A549 (cell line): Measurements from ENCODE around the gene HEBP1. TPM values are rescaled to one million over a fixed set of nuclear protein-coding genes. Genes with fewer than 3 reads are reported as not detected.

Experiments used
- ATAC-seq, 2 experiments: fragments of 200-7000 bp in 1 of 2; fragments of >200 bp in 1 of 2; cut with Nextera tagmentation in 1 of 2; cut with Tn5 transposase in 1 of 2; 3 replicates each; pipeline versions ENCODE4 v1.8.0 to v1.9.1; 2018 to 2020; ENCODE audit warnings: mild to moderate bottlenecking in 1 of 2, moderate library complexity in 1 of 2
- CTCF ChIA-PET: fragments of 300-600 bp; sonication (Branson Sonifier 250); formaldehyde crosslinking; extraction: SDS; loops from one replicate; lab custom pipeline; 2021; ENCODE audit warnings: antibody characterized with exemption, inconsistent platforms; lab: Yijun Ruan, JAX
- POLR2A ChIA-PET: fragments of 350-600 bp; formaldehyde crosslinking; extraction: SDS; loops from one replicate; lab custom pipeline; 2021; ENCODE audit warnings: antibody characterized with exemption, inconsistent platforms; lab: Yijun Ruan, JAX
- DNase-seq, 2 experiments: peaks; one replicate each; pipeline versions ENCODE4 v3.0.0 to v3.0.0-alpha.2; 2011 to 2016; ENCODE audit warnings: low read depth in 1 of 2, low spot score in 1 of 2
- FAIRE-seq: peaks from 2 replicates; lab custom pipeline; 2011; peaks lifted over from hg19 to GRCh38; lab: Jason Lieb, UNC
- H3K27ac ChIP-seq, 2 experiments: fragments of >200 bp; sonication (Bioruptor Twin); formaldehyde crosslinking; 3 replicates each; pipeline ENCODE4 v1.5.1; 2016 to 2017
- H3K4me1 ChIP-seq: fragments of >200 bp; sonication (Bioruptor Twin); formaldehyde crosslinking; 3 replicates; pipeline ENCODE4 v1.6.1; 2016
- H3K4me2 ChIP-seq: fragments of >200 bp; sonication (Bioruptor Twin); formaldehyde crosslinking; 3 replicates; pipeline ENCODE4 v1.6.1; 2016
- H3K4me3 ChIP-seq: fragments of >200 bp; sonication (Bioruptor Twin); formaldehyde crosslinking; 3 replicates; pipeline ENCODE4 v1.5.1; 2016
- H3K9me3 ChIP-seq: fragments of >200 bp; sonication (Bioruptor Twin); formaldehyde crosslinking; 3 replicates; pipeline ENCODE4 v1.6.1; 2016
- BHLHE40 ChIP-seq: IDR thresholded peaks from 2 replicates; pipeline ENCODE4 v1.6.1; 2012; ENCODE audit warnings: low read depth, low read length, inconsistent platforms
- CEBPB ChIP-seq, 2 experiments: fragments of >200 bp in 1 of 2; sonication (Bioruptor Twin) in 1 of 2; formaldehyde crosslinking in 1 of 2; IDR thresholded peaks; 2 replicates each; pipeline ENCODE4 v1.6.1; 2012 to 2016
- ELK1 ChIP-seq: fragments of 150-350 bp; IDR thresholded peaks from 2 replicates; pipeline ENCODE4 v1.6.1; 2014; ENCODE audit warnings: low read depth, mild to moderate bottlenecking, low read length
- FOSB ChIP-seq: fragments of 250-450 bp; sonication (Bioruptor Pico); IDR thresholded peaks from 2 replicates; pipeline ENCODE4 v1.5.0; 2020; ENCODE audit warnings: mild to moderate bottlenecking, moderate library complexity
- HDAC2 ChIP-seq: fragments of 200-600 bp; sonication (generic); IDR thresholded peaks from 2 replicates; pipeline ENCODE4 v1.6.1; 2016
- HOXB13 ChIP-seq: fragments of 250-450 bp; sonication (Bioruptor Pico); IDR thresholded peaks from 2 replicates; pipeline ENCODE4 v1.5.0; 2020; ENCODE audit warnings: low read depth, mild to moderate bottlenecking, moderate library complexity
- KDM1A ChIP-seq: fragments of 200-600 bp; sonication (generic); IDR thresholded peaks from 2 replicates; pipeline ENCODE4 v1.6.1; 2016; ENCODE audit warnings: low read depth, mild to moderate bottlenecking
- MAFK ChIP-seq: fragments of 450-650 bp; IDR thresholded peaks from 2 replicates; pipeline ENCODE4 v1.6.1; 2014; ENCODE audit not compliant: partially characterized antibody
- MAX ChIP-seq: IDR thresholded peaks from 2 replicates; pipeline ENCODE4 v1.6.1; 2012
- MAZ ChIP-seq: fragments of 150-350 bp; IDR thresholded peaks from 2 replicates; pipeline ENCODE4 v1.6.1; 2014; ENCODE audit warnings: antibody characterized with exemption, low read depth, low read length, borderline replicate concordance
- NR3C1 ChIP-seq: fragments of >200 bp; sonication (Bioruptor Twin); formaldehyde crosslinking; IDR thresholded peaks from 3 replicates; pipeline ENCODE4 v1.6.1; 2017
- PHF8 ChIP-seq: fragments of 200-600 bp; sonication (generic); IDR thresholded peaks from 2 replicates; pipeline ENCODE4 v1.6.1; 2016; ENCODE audit warnings: low read depth, mild to moderate bottlenecking, antibody characterized with exemption, moderate library complexity, borderline replicate concordance
- POLR2A ChIP-seq: IDR thresholded peaks from 2 replicates; pipeline ENCODE4 v1.6.1; 2012; ENCODE audit warnings: mild to moderate bottlenecking, low read length
- RAD21 ChIP-seq, 2 experiments: fragments of >200 bp in 1 of 2; sonication (Bioruptor Twin) in 1 of 2; formaldehyde crosslinking in 1 of 2; IDR thresholded peaks in 1 of 2; conservative IDR thresholded peaks in 1 of 2; 2 replicates in 1 of 2; 3 replicates in 1 of 2; pipeline ENCODE4 v1.6.1; 2012 to 2018; ENCODE audit warnings: inconsistent platforms in 1 of 2
- RCOR1 ChIP-seq: fragments of 150-350 bp; IDR thresholded peaks from 2 replicates; pipeline ENCODE4 v1.6.1; 2014; ENCODE audit warnings: antibody characterized with exemption, low read length, low read depth
- RFX5 ChIP-seq: fragments of 450-650 bp; IDR thresholded peaks from 2 replicates; pipeline ENCODE4 v1.7.1; 2014; ENCODE audit warnings: antibody characterized with exemption, mild to moderate bottlenecking, moderate library complexity
- RNF2 ChIP-seq: fragments of 200-600 bp; sonication (generic); IDR thresholded peaks from 2 replicates; pipeline ENCODE4 v1.6.1; 2016; ENCODE audit warnings: low read depth, mild to moderate bottlenecking, antibody characterized with exemption, moderate library complexity, borderline replicate concordance
- SREBF2 ChIP-seq: fragments of 450-650 bp; IDR thresholded peaks from 2 replicates; pipeline ENCODE4 v1.6.1; 2014; ENCODE audit warnings: mild to moderate bottlenecking, moderate library complexity
- TFCP2L1 ChIP-seq: fragments of 250-450 bp; sonication (Bioruptor Pico); IDR thresholded peaks from 2 replicates; pipeline ENCODE4 v1.5.0; 2021; ENCODE audit warnings: mild to moderate bottlenecking
- USF2 ChIP-seq: fragments of 450-650 bp; IDR thresholded peaks from 2 replicates; pipeline ENCODE4 v1.6.1; 2014; ENCODE audit warnings: antibody characterized with exemption
- ZC3H11A ChIP-seq: fragments of 450-650 bp; IDR thresholded peaks from 2 replicates; pipeline ENCODE4 v1.6.1; 2014; ENCODE audit warnings: antibody characterized with exemption, mild to moderate bottlenecking
- ZNF302 ChIP-seq: fragments of 250-450 bp; sonication (Bioruptor Pico); IDR thresholded peaks from 2 replicates; pipeline ENCODE4 v1.9.0; 2021; ENCODE audit warnings: inconsistent platforms, mild to moderate bottlenecking, moderate library complexity
- WGBS: methylation state at CpG from one replicate; pipeline ENCODE4 v1.1.6; 2017; ENCODE audit errors: missing lambda C conversion rate; 5-methylcytosine and 5-hydroxymethylcytosine counted together
- polyA plus RNA-seq, 4 experiments: library from polyadenylated mRNA; depleted of rRNA in 3 of 4; stranded (reverse); fragments of >200 nt; fragmentation: RNase III in 1 of 4; extraction: RNeasy Plus Mini Kit Qiagen cat#74134 plus additional on column Dnase treatment in 1 of 4; gene quantifications; 2 replicates in 3 of 4; 3 replicates in 1 of 4; pipeline ENCODE4 v1.2.3, GENCODE V29; 2011 to 2017
- TF ChIP-seq, protein P1 (sequence below): fragments of >200 bp; sonication (Bioruptor Twin); formaldehyde crosslinking; IDR thresholded peaks from 3 replicates; pipeline ENCODE4 v1.5.1; 2016
- TF ChIP-seq, protein P2 (sequence below): fragments of 250-450 bp; sonication (Bioruptor Pico); IDR thresholded peaks from 2 replicates; pipeline ENCODE4 v1.5.0; 2020; ENCODE audit warnings: low read depth, mild to moderate bottlenecking, moderate library complexity
- TF ChIP-seq, protein P3 (sequence below): IDR thresholded peaks from 2 replicates; pipeline ENCODE4 v1.6.1; 2012
- TF ChIP-seq, protein P4 (sequence below): fragments of >200 bp; sonication (Bioruptor Twin); formaldehyde crosslinking; IDR thresholded peaks from 2 replicates; pipeline ENCODE4 v1.6.1; 2016

The HEBP1 gene
- polyA plus RNA-seq, 2 of the 4 experiments (the other 2 are of a cell fraction) = 24.8 to 48.9 TPM

DNA sequence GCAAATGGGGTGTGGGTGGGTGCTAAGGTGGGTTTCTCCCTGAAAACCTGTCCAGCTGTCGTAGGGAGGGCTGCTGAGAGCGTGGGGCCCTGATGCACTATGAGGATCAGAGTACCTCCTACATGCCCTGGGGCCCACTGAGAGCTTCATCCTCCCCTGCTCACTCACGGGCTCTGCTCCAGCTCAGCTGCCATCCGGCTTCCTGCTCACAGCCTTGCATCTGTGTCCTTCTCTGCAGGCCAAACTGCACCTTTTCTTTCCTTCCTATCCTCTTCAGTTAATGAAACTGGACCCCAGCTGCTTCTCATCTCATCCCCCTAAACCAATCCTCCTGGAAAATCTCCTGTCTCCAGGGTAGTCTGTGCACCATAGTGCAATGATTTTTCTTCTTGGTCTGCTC, 25.9 kb downstream of the HEBP1 start:
- Histone ChIP-seq H3K4me2 (no peak overlapping the region), H3K4me3 (no peak overlapping the region), H3K9me3 (peaks cover 14% of the 10 kb centered on the region; the same call in 2 of the 3 replicates), H3K27ac (no peak overlapping the region), H3K4me1 (peaks cover 35% of the 10 kb centered on the region)
- 92% methylated on average over 4 of the region's 4 CpGs for WGBS
- ATAC-seq (no peak), DNase-seq (no peak), FAIRE-seq (no peak)
- ChIA-PET POLR2A (no interaction called here), CTCF (interaction anchor here (0.8 to 3.3 kb wide), 9 partner anchors 10 to 162 kb away, joined by 3 to 16 read pairs (median 8); partner anchors contain the start of gene GPRC5D)
- TF ChIP-seq RNF2 (no peak), CEBPB (IDR thresholded peaks at IDR 0.05) (no peak), PHF8 (no peak), MAX (no peak), ZNF302 (no peak), POLR2A (no peak), BHLHE40 (no peak), HOXB13 (CRISPR knock-in tag) (no peak), MAFK (no peak), NR3C1 (no peak), KDM1A (no peak), MAZ (no peak), HDAC2 (no peak), ELK1 (no peak), ZC3H11A (no peak), RCOR1 (no peak), SREBF2 (no peak), RFX5 (no peak)
- TF ChIP-seq, protein P1, sequence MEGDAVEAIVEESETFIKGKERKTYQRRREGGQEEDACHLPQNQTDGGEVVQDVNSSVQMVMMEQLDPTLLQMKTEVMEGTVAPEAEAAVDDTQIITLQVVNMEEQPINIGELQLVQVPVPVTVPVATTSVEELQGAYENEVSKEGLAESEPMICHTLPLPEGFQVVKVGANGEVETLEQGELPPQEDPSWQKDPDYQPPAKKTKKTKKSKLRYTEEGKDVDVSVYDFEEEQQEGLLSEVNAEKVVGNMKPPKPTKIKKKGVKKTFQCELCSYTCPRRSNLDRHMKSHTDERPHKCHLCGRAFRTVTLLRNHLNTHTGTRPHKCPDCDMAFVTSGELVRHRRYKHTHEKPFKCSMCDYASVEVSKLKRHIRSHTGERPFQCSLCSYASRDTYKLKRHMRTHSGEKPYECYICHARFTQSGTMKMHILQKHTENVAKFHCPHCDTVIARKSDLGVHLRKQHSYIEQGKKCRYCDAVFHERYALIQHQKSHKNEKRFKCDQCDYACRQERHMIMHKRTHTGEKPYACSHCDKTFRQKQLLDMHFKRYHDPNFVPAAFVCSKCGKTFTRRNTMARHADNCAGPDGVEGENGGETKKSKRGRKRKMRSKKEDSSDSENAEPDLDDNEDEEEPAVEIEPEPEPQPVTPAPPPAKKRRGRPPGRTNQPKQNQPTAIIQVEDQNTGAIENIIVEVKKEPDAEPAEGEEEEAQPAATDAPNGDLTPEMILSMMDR = no peak
- TF ChIP-seq, protein P2, sequence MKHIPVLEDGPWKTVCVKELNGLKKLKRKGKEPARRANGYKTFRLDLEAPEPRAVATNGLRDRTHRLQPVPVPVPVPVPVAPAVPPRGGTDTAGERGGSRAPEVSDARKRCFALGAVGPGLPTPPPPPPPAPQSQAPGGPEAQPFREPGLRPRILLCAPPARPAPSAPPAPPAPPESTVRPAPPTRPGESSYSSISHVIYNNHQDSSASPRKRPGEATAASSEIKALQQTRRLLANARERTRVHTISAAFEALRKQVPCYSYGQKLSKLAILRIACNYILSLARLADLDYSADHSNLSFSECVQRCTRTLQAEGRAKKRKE (CRISPR knock-in tag) = no peak

DNA sequence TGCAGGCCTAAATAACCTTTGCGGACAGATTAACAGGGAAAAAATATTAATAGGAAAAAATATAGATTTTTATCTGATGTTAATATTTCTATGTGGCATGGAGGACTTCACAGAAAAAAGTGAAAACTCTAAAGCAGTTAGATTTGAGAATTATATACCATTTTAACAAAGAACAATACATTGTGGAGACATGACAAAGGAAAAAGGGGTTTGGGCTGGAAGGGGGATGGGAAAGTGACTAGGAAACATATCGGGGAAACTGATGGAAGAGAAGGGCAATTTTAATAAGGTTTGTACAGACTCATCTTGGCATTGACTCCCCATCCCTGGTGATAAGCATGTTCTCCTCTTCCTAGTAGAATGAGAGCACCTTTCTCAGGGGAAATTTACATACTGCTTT, 27.0 kb downstream of the HEBP1 start:
- Histone ChIP-seq H3K27ac (no peak overlapping the region), H3K4me3 (no peak overlapping the region), H3K4me1 (peaks cover 23% of the 10 kb centered on the region), H3K9me3 (peaks cover 14% of the 10 kb centered on the region; the same call in 2 of the 3 replicates), H3K4me2 (no peak overlapping the region)
- no peak for FAIRE-seq
- WGBS = 96% methylated on average over 2 of the region's 2 CpGs
- ChIA-PET POLR2A (no interaction called here), CTCF (interaction anchor here (2.2 kb wide), 2 partner anchors 13 to 57 kb away, joined by 8 to 16 read pairs; no protein-coding TSS in a partner anchor)
- ATAC-seq = no peak
- TF ChIP-seq, protein P3, sequence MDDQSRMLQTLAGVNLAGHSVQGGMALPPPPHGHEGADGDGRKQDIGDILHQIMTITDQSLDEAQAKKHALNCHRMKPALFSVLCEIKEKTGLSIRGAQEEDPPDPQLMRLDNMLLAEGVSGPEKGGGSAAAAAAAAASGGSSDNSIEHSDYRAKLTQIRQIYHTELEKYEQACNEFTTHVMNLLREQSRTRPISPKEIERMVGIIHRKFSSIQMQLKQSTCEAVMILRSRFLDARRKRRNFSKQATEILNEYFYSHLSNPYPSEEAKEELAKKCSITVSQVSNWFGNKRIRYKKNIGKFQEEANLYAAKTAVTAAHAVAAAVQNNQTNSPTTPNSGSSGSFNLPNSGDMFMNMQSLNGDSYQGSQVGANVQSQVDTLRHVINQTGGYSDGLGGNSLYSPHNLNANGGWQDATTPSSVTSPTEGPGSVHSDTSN = no peak
- TF ChIP-seq PHF8 = no peak
- no peak for TF ChIP-seq CEBPB (IDR thresholded peaks at IDR 0.05)
- no peak for TF ChIP-seq USF2
- TF ChIP-seq HDAC2 = no peak
- TF ChIP-seq RFX5 = no peak
- no peak for TF ChIP-seq SREBF2
- no peak for TF ChIP-seq FOSB (CRISPR knock-in tag)
- no peak for TF ChIP-seq TFCP2L1
- no peak for TF ChIP-seq ELK1
- TF ChIP-seq MAZ = no peak
- TF ChIP-seq, protein P4, sequence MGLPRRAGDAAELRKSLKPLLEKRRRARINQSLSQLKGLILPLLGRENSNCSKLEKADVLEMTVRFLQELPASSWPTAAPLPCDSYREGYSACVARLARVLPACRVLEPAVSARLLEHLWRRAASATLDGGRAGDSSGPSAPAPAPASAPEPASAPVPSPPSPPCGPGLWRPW = no peak
- TF ChIP-seq NR3C1 = no peak
- no peak for TF ChIP-seq MAX
- TF ChIP-seq, protein P2 (CRISPR knock-in tag) = no peak
- TF ChIP-seq RAD21 (conservative IDR thresholded peaks at IDR 0.05 in 1 of 2, IDR thresholded peaks at IDR 0.05 in 1 of 2) = no peak
- DNase-seq = no peak
